Activated B cell treated with CpG ODN at 0.5 μM for 24 hours (primary cell): Measurements from ENCODE around the gene HLCS. TPM values are rescaled to one million over a fixed set of nuclear protein-coding genes. Genes with fewer than 3 reads are reported as not detected.
A peak's percentile ranks its signal among the peaks of the same experiment; 100 is the strongest.

ENCODE experiments used
- ATAC-seq: fragments of 200-7000 bp; cut with Tn5 transposase; one replicate; pipeline ENCODE4 v1.10.0; 2021; ENCODE audit warnings: low read depth, mild to moderate bottlenecking, moderate library complexity
- CTCF ChIA-PET: fragments of 350-600 bp; sonication (Branson Sonifier 250); formaldehyde crosslinking; loops from one replicate; lab custom pipeline; 2021; ENCODE audit warnings: antibody characterized with exemption; lab: Charles Lee
- POLR2A ChIA-PET: fragments of 350-600 bp; sonication (Branson Sonifier 250); formaldehyde crosslinking; loops from one replicate; lab custom pipeline; 2021; ENCODE audit warnings: antibody characterized with exemption; lab: Charles Lee
- DNase-seq: peaks from one replicate; pipeline ENCODE4 v3.0.0; 2022
- H3K27ac Mint-ChIP-seq: one replicate; pipeline ENCODE4 v1.8.0; 2020; ENCODE audit warnings: mixed read lengths
- H3K27me3 Mint-ChIP-seq: one replicate; pipeline ENCODE4 v1.8.0; 2021; ENCODE audit warnings: mixed read lengths
- H3K36me3 Mint-ChIP-seq: one replicate; pipeline ENCODE4 v1.8.0; 2021; ENCODE audit warnings: low read depth, mixed read lengths
- H3K4me1 Mint-ChIP-seq: one replicate; pipeline ENCODE4 v1.8.0; 2021; ENCODE audit warnings: mixed read lengths
- H3K4me3 Mint-ChIP-seq: one replicate; pipeline ENCODE4 v1.8.0; 2020; ENCODE audit warnings: mild to moderate bottlenecking, mixed read lengths
- H3K9me3 Mint-ChIP-seq: one replicate; pipeline ENCODE4 v1.8.0; 2020; ENCODE audit warnings: mixed read lengths
- CTCF ChIP-seq: fragments of 200-600 bp; IDR thresholded peaks from one replicate; pipeline ENCODE4 v1.8.0; 2022; ENCODE audit warnings: antibody characterized with exemption, mild to moderate bottlenecking
- intact Hi-C: fragments of 100-400 bp; cut with micrococcal nuclease; formaldehyde crosslinking; loops from one replicate; pipeline ENCODE4 v1.15.1; 2024
- total RNA-seq: library from RNA; stranded (reverse); gene quantifications from 2 replicates; pipeline ENCODE4 v1.2.3, GENCODE V29; 2022

The HLCS gene
- total RNA-seq, 1 donor from 2014 or later, result 10.6 TPM

GRCh38 chr21:36749935-36750575, 216.4 kb downstream of the HLCS start:
- Mint-ChIP-seq H3K4me3 (no peak overlapping the region), H3K27me3 (peaks cover 35% of the 10 kb centered on the region), H3K9me3 (no peaks in the 10 kb centered on the region), H3K27ac (no peak overlapping the region), H3K4me1 (peaks cover 17% of the 10 kb centered on the region), H3K36me3 (peaks cover 18% of the 10 kb centered on the region)
- ATAC-seq, result no peak
- CTCF ChIA-PET, result no interaction called here
- POLR2A ChIA-PET, result no interaction called here
- intact Hi-C loops, result no loop called here
- DNase-seq, result no peak
- no peak for TF ChIP-seq CTCF

GRCh38 chr21:36747815-36748383, 218.6 kb downstream of the HLCS start:
- Mint-ChIP-seq H3K4me3 (no peak overlapping the region), H3K4me1 (peaks cover 17% of the 10 kb centered on the region), H3K27me3 (peaks cover 52% of the 10 kb centered on the region), H3K27ac (no peak overlapping the region), H3K36me3 (peaks cover 9% of the 10 kb centered on the region), H3K9me3 (no peaks in the 10 kb centered on the region)
- TF ChIP-seq CTCF, result no peak
- POLR2A ChIA-PET, result no interaction called here
- DNase-seq, result no peak
- intact Hi-C loops, result no loop called here
- CTCF ChIA-PET, result no interaction called here
- no peak for ATAC-seq

- H3K4me3 Mint-ChIP-seq, result peak overlapping the region; percentile 24
- ATAC-seq, result no peak
- peaks cover 17% of the 10 kb centered on the region for H3K4me1 Mint-ChIP-seq
- peaks cover 6% of the 10 kb centered on the region for H3K36me3 Mint-ChIP-seq
- H3K27me3 Mint-ChIP-seq, result peaks cover 53% of the 10 kb centered on the region
- no peak for TF ChIP-seq CTCF
- DNase-seq, result no peak
- H3K27ac Mint-ChIP-seq, result no peak overlapping the region
- H3K9me3 Mint-ChIP-seq, result no peaks in the 10 kb centered on the region
- ChIA-PET POLR2A (interaction anchor here (0.5 kb wide), 1 partner anchor 153 kb away, joined by 4 read pairs; no protein-coding TSS in a partner anchor), CTCF (no interaction called here)
- intact Hi-C loops, result no loop called here
Measured at GRCh38 chr21:36747041-36747814, 219.2 kb downstream of the HLCS start.

- H3K27ac Mint-ChIP-seq, result no peak overlapping the region
- ATAC-seq (no peak), DNase-seq (no peak)
- H3K36me3 Mint-ChIP-seq, result peaks cover under 1% of the 10 kb centered on the region
- no peak for TF ChIP-seq CTCF
- no peaks in the 10 kb centered on the region for H3K9me3 Mint-ChIP-seq
- H3K4me1 Mint-ChIP-seq, result peaks cover 17% of the 10 kb centered on the region
- no peak overlapping the region for H3K4me3 Mint-ChIP-seq
- peaks cover 53% of the 10 kb centered on the region for H3K27me3 Mint-ChIP-seq
- intact Hi-C loops, result no loop called here
- ChIA-PET CTCF (no interaction called here), POLR2A (no interaction called here)
Measured at GRCh38 chr21:36745459-36745858, 221.0 kb downstream of the HLCS start.

- H3K27ac Mint-ChIP-seq, result no peak overlapping the region
- H3K4me1 Mint-ChIP-seq, result peaks cover 17% of the 10 kb centered on the region
- ChIA-PET POLR2A (no interaction called here), CTCF (no interaction called here)
- intact Hi-C loops, result no loop called here
- peaks cover 49% of the 10 kb centered on the region for H3K27me3 Mint-ChIP-seq
- no peaks in the 10 kb centered on the region for H3K9me3 Mint-ChIP-seq
- DNase-seq (no peak), ATAC-seq (no peak)
- H3K36me3 Mint-ChIP-seq, result no peaks in the 10 kb centered on the region
- no peak for TF ChIP-seq CTCF
- H3K4me3 Mint-ChIP-seq, result no peak overlapping the region
Measured at GRCh38 chr21:36744560-36745231, 221.8 kb downstream of the HLCS start.
